Liver (tissue), 9 donors: Measurements from ENCODE around the gene DAP3. TPM values are rescaled to one million over a fixed set of nuclear protein-coding genes. Genes with fewer than 3 reads are reported as not detected.
"Not testable (repeated sequence)": the region's sequence is repeated elsewhere in the genome, so short reads cannot be mapped to it uniquely, and the experiment has no call there.

Source experiments
- DNase-seq: peaks from one replicate; pipeline ENCODE4 v3.0.0-alpha.2; 2017; ENCODE audit warnings: low spot score
- H3K27ac ChIP-seq, 2 donors: one replicate each; pipeline ENCODE4 v1.7.0; 2013; ENCODE audit warnings: inconsistent platforms in 2 of 2, low read length in 2 of 2, control low read depth in 1 of 2, low read depth in 1 of 2, mild to moderate bottlenecking in 1 of 2
- H3K27me3 ChIP-seq, 4 donors: one replicate each; pipeline versions ENCODE4 v1.6.1 to v1.7.0; 2013; ENCODE audit warnings: low read length in 3 of 4, inconsistent platforms in 1 of 4, mild to moderate bottlenecking in 1 of 4, moderate library complexity in 1 of 4; ENCODE audit not compliant: control insufficient read depth in 4 of 4, insufficient read depth in 4 of 4
- H3K36me3 ChIP-seq, 4 donors: one replicate each; pipeline versions ENCODE4 v1.6.1 to v1.7.0; 2013; ENCODE audit warnings: low read length in 3 of 4, mild to moderate bottlenecking in 3 of 4, low read depth in 1 of 4, moderate library complexity in 1 of 4; ENCODE audit not compliant: control insufficient read depth in 4 of 4, insufficient read depth in 3 of 4
- H3K4me1 ChIP-seq, 4 donors: one replicate each; pipeline versions ENCODE4 v1.6.1 to v1.7.0; 2013; ENCODE audit warnings: low read length in 3 of 4, mild to moderate bottlenecking in 3 of 4, moderate library complexity in 1 of 4; ENCODE audit not compliant: control insufficient read depth in 4 of 4, insufficient read depth in 4 of 4
- H3K4me3 ChIP-seq, 3 donors: one replicate each; pipeline versions ENCODE4 v1.6.1 to v1.7.0; 2013; ENCODE audit warnings: low read length in 3 of 3, control low read depth in 1 of 3, low read depth in 1 of 3, mild to moderate bottlenecking in 1 of 3
- H3K9ac ChIP-seq, 2 donors: one replicate each; pipeline ENCODE4 v1.7.0; 2013; ENCODE audit warnings: low read length in 2 of 2, mild to moderate bottlenecking in 2 of 2, moderate library complexity in 2 of 2, control low read depth in 1 of 2, low read depth in 1 of 2
- H3K9me3 ChIP-seq, 4 donors: one replicate each; pipeline versions ENCODE4 v1.6.1 to v1.7.0; 2013; ENCODE audit warnings: low read length in 3 of 4; ENCODE audit not compliant: control insufficient read depth in 4 of 4
- EGR1 ChIP-seq, 2 donors: IDR thresholded peaks; 2 replicates each; pipeline ENCODE4 v1.6.1; 2016 to 2018; ENCODE audit warnings: antibody characterized with exemption in 2 of 2, low read depth in 2 of 2
- FOXA1 ChIP-seq: IDR thresholded peaks from 2 replicates; pipeline ENCODE4 v1.6.1; 2016; ENCODE audit warnings: antibody characterized with exemption
- FOXA2 ChIP-seq: IDR thresholded peaks from 2 replicates; pipeline ENCODE4 v1.6.1; 2016; ENCODE audit warnings: antibody characterized with exemption
- GABPA ChIP-seq, 2 donors: IDR thresholded peaks in 1 of 2; conservative IDR thresholded peaks in 1 of 2; 2 replicates each; pipeline ENCODE4 v1.6.1; 2016; ENCODE audit warnings: antibody characterized with exemption in 2 of 2, mild to moderate bottlenecking in 1 of 2, moderate library complexity in 1 of 2
- HNF4A ChIP-seq, 2 donors: conservative IDR thresholded peaks; 2 replicates each; pipeline ENCODE4 v1.6.1; 2016; ENCODE audit warnings: antibody characterized with exemption in 2 of 2, mild to moderate bottlenecking in 2 of 2
- HNF4G ChIP-seq: IDR thresholded peaks from 2 replicates; pipeline ENCODE4 v1.6.1; 2016; ENCODE audit warnings: antibody characterized with exemption
- JUND ChIP-seq, 2 donors: IDR thresholded peaks; 2 replicates each; pipeline ENCODE4 v1.6.1; 2016; ENCODE audit warnings: antibody characterized with exemption in 2 of 2
- NR2F2 ChIP-seq: IDR thresholded peaks from 2 replicates; pipeline ENCODE4 v1.6.1; 2016; ENCODE audit warnings: antibody characterized with exemption
- RAD21 ChIP-seq, 2 donors: IDR thresholded peaks; 2 replicates each; pipeline ENCODE4 v1.6.1; 2016; ENCODE audit warnings: antibody characterized with exemption in 2 of 2, mild to moderate bottlenecking in 2 of 2
- RXRA ChIP-seq, 2 donors: IDR thresholded peaks; 2 replicates each; pipeline ENCODE4 v1.6.1; 2017 to 2018; ENCODE audit warnings: antibody characterized with exemption in 2 of 2, mild to moderate bottlenecking in 1 of 2
- SP1 ChIP-seq: IDR thresholded peaks from 2 replicates; pipeline ENCODE4 v1.6.1; 2018; ENCODE audit warnings: antibody characterized with exemption, mild to moderate bottlenecking
- TAF1 ChIP-seq: conservative IDR thresholded peaks from 2 replicates; pipeline ENCODE4 v1.6.1; 2016; ENCODE audit warnings: antibody characterized with exemption, mild to moderate bottlenecking
- YY1 ChIP-seq: IDR thresholded peaks from 2 replicates; pipeline ENCODE4 v1.6.1; 2016; ENCODE audit warnings: antibody characterized with exemption, mild to moderate bottlenecking
- WGBS: extraction: QIAGEN DNeasy Blood & Tissue Kit; methylation state at CpG from one replicate; pipeline ENCODE4 v1.1.7; 2013; 5-methylcytosine and 5-hydroxymethylcytosine counted together
- polyA plus RNA-seq, 2 donors: library from polyadenylated mRNA; stranded (reverse) in 1 of 2; unstranded in 1 of 2; fragments of 200-250 nt in 1 of 2; fragments of >200 nt in 1 of 2; fragmentation: Nextera tagmentation in 1 of 2; extraction: Ambion mirVana in 1 of 2; gene quantifications; one replicate each; pipeline versions ENCODE4 v1.2.1 to v1.2.3, GENCODE V29; 2013 to 2015
- total RNA-seq, 2 donors: library from RNA; depleted of rRNA; stranded (reverse); fragments of >200 nt; gene quantifications; one replicate each; pipeline ENCODE4 v1.2.3, GENCODE V29; 2014
- TF ChIP-seq, protein P1 (sequence below): IDR thresholded peaks from 2 replicates; pipeline ENCODE4 v1.6.1; 2016; ENCODE audit warnings: antibody characterized with exemption
- TF ChIP-seq, protein P2 (sequence below): IDR thresholded peaks from 2 replicates; pipeline ENCODE4 v1.6.1; 2016; ENCODE audit warnings: antibody characterized with exemption
- TF ChIP-seq, protein P3 (sequence below): IDR thresholded peaks from 2 replicates; pipeline ENCODE4 v1.6.1; 2016; ENCODE audit warnings: antibody characterized with exemption, mild to moderate bottlenecking
- TF ChIP-seq, protein P4 (sequence below): IDR thresholded peaks from 2 replicates; pipeline ENCODE4 v1.6.1; 2016; ENCODE audit warnings: antibody characterized with exemption
- TF ChIP-seq, protein P5 (sequence below): fragments of 150-350 bp; IDR thresholded peaks from 2 replicates; pipeline ENCODE4 v1.5.1; 2017; ENCODE audit warnings: improper control_type of control experiment, low read depth, low read length; ENCODE audit not compliant: missing input control
- donor health status: healthy.
- donor health status: healthy.
- donor health status: healthy.
- donor health status: healthy.
- donor health status: healthy.

The DAP3 gene
- total and polyA plus RNA-seq, 4 donors, result 43.1 to 59.3 (median 57.3) TPM

DNA sequence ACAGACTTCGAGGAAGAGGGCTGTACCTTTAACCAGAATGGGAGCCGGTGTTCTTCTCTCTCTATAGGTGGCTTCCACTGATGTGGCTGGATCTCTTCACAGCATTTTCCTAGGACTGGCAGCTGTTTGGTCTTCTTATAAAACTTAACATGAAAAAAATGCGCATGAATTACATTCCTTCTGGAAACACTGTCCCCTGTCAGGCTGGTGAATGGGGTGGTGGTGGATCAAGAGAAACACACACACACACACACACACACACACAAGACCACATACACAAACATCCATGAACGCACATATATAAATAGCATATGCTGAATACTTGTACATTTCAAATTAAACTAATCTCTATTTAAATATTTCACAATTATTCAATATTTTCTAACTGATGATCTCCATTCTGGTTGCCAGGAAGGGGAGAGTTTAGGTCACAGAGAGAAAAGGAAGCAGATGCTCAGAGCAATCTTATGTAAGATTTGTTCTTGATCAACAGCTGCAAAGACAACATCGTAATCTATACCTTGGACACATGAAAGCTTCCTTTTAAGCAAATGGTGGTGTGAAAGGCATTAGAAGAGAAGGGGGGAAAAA, 78.6 kb downstream of the DAP3 start:
- not testable (repeated sequence) for H3K9ac ChIP-seq, DNase-seq, H3K4me3 ChIP-seq, H3K27ac ChIP-seq, H3K4me1 ChIP-seq, H3K27me3 ChIP-seq, H3K9me3 ChIP-seq
- H3K36me3 ChIP-seq, result peaks cover 14 to 76% (median 46%) of the 10 kb centered on the region in 4 donors
- 94% methylated on average over 3 of the region's 5 CpGs for WGBS

DNA sequence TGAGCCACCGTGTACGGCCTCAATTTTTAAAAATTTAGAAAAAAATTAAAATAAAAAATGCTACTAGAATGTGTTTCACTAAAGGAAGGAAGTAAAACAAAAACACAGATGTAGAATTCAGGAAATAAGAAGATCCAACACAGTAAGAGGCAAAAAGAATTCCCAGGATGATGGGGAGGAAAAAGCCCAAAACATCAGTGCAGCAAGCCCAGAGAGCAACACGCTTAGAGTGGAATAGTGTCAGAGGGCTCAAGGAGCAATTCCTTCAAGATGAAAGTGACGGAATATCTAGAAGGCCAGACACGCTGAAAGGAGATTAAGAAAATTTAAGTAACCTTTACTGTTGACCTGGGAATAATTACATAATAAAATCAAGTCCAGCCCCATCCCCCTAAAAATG, 80.4 kb downstream of the DAP3 start:
- Histone ChIP-seq H3K9me3 (no peaks in the 10 kb centered on the region), H3K27me3 (no peaks in the 10 kb centered on the region), H3K27ac (no peak overlapping the region), H3K36me3 (peaks cover 15 to 78% (median 46%) of the 10 kb centered on the region in 4 donors), H3K9ac (no peak overlapping the region), H3K4me3 (no peak overlapping the region), H3K4me1 (no peaks in the 10 kb centered on the region)
- no peak for DNase-seq
- 96% methylated on average over 5 of the region's 5 CpGs for WGBS
- TF ChIP-seq, protein P1, sequence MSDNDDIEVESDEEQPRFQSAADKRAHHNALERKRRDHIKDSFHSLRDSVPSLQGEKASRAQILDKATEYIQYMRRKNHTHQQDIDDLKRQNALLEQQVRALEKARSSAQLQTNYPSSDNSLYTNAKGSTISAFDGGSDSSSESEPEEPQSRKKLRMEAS, result no peak
- TF ChIP-seq GABPA (IDR thresholded peaks at IDR 0.05 in 1 of 2, conservative IDR thresholded peaks at IDR 0.05 in 1 of 2), result no peak
- no peak for TF ChIP-seq HNF4A (conservative IDR thresholded peaks at IDR 0.05)
- no peak for TF ChIP-seq EGR1 (IDR thresholded peaks at IDR 0.05; ENCODE audit: low read depth in 2 of 2)
- TF ChIP-seq FOXA2, result no peak
- no peak for TF ChIP-seq JUND (IDR thresholded peaks at IDR 0.05)
- no peak for TF ChIP-seq YY1
- TF ChIP-seq, protein P2, sequence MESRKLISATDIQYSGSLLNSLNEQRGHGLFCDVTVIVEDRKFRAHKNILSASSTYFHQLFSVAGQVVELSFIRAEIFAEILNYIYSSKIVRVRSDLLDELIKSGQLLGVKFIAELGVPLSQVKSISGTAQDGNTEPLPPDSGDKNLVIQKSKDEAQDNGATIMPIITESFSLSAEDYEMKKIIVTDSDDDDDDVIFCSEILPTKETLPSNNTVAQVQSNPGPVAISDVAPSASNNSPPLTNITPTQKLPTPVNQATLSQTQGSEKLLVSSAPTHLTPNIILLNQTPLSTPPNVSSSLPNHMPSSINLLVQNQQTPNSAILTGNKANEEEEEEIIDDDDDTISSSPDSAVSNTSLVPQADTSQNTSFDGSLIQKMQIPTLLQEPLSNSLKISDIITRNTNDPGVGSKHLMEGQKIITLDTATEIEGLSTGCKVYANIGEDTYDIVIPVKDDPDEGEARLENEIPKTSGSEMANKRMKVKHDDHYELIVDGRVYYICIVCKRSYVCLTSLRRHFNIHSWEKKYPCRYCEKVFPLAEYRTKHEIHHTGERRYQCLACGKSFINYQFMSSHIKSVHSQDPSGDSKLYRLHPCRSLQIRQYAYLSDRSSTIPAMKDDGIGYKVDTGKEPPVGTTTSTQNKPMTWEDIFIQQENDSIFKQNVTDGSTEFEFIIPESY, result no peak
- no peak for TF ChIP-seq SP1
- TF ChIP-seq TAF1, result no peak
- TF ChIP-seq NR2F2, result no peak
- TF ChIP-seq, protein P3, sequence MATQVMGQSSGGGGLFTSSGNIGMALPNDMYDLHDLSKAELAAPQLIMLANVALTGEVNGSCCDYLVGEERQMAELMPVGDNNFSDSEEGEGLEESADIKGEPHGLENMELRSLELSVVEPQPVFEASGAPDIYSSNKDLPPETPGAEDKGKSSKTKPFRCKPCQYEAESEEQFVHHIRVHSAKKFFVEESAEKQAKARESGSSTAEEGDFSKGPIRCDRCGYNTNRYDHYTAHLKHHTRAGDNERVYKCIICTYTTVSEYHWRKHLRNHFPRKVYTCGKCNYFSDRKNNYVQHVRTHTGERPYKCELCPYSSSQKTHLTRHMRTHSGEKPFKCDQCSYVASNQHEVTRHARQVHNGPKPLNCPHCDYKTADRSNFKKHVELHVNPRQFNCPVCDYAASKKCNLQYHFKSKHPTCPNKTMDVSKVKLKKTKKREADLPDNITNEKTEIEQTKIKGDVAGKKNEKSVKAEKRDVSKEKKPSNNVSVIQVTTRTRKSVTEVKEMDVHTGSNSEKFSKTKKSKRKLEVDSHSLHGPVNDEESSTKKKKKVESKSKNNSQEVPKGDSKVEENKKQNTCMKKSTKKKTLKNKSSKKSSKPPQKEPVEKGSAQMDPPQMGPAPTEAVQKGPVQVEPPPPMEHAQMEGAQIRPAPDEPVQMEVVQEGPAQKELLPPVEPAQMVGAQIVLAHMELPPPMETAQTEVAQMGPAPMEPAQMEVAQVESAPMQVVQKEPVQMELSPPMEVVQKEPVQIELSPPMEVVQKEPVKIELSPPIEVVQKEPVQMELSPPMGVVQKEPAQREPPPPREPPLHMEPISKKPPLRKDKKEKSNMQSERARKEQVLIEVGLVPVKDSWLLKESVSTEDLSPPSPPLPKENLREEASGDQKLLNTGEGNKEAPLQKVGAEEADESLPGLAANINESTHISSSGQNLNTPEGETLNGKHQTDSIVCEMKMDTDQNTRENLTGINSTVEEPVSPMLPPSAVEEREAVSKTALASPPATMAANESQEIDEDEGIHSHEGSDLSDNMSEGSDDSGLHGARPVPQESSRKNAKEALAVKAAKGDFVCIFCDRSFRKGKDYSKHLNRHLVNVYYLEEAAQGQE, result no peak
- no peak for TF ChIP-seq FOXA1
- TF ChIP-seq RXRA (IDR thresholded peaks at IDR 0.05), result no peak
- no peak for TF ChIP-seq RAD21 (IDR thresholded peaks at IDR 0.05)
- TF ChIP-seq HNF4G, result no peak
- TF ChIP-seq, protein P4, sequence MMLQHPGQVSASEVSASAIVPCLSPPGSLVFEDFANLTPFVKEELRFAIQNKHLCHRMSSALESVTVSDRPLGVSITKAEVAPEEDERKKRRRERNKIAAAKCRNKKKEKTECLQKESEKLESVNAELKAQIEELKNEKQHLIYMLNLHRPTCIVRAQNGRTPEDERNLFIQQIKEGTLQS, result no peak
- TF ChIP-seq, protein P5, sequence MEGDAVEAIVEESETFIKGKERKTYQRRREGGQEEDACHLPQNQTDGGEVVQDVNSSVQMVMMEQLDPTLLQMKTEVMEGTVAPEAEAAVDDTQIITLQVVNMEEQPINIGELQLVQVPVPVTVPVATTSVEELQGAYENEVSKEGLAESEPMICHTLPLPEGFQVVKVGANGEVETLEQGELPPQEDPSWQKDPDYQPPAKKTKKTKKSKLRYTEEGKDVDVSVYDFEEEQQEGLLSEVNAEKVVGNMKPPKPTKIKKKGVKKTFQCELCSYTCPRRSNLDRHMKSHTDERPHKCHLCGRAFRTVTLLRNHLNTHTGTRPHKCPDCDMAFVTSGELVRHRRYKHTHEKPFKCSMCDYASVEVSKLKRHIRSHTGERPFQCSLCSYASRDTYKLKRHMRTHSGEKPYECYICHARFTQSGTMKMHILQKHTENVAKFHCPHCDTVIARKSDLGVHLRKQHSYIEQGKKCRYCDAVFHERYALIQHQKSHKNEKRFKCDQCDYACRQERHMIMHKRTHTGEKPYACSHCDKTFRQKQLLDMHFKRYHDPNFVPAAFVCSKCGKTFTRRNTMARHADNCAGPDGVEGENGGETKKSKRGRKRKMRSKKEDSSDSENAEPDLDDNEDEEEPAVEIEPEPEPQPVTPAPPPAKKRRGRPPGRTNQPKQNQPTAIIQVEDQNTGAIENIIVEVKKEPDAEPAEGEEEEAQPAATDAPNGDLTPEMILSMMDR, result no peak
